PC-9 (cell line): Measurements from ENCODE around the gene TLCD3B.

ENCODE experiments used
- CTCF ChIP-seq: fragments of 200-600 bp; sonication (generic); conservative IDR thresholded peaks from 2 replicates; pipeline ENCODE4 v1.6.1; 2017; ENCODE audit warnings: mixed run types, antibody characterized with exemption, mild to moderate bottlenecking, moderate library complexity
- EZH2 ChIP-seq: fragments of 200-600 bp; sonication (generic); IDR thresholded peaks from 2 replicates; pipeline ENCODE4 v1.8.0; 2017; ENCODE audit warnings: antibody characterized with exemption, low read depth

- TF ChIP-seq CTCF: no peak
- no peak for TF ChIP-seq EZH2
These were observed 8.2 kb downstream of the TLCD3B start, which contains the start of gene C16orf92 for GRCh38 chr16:30022887-30023286.
